ENCODE results near the gene CYP27A1.

Gene CYP27A1

DNA sequence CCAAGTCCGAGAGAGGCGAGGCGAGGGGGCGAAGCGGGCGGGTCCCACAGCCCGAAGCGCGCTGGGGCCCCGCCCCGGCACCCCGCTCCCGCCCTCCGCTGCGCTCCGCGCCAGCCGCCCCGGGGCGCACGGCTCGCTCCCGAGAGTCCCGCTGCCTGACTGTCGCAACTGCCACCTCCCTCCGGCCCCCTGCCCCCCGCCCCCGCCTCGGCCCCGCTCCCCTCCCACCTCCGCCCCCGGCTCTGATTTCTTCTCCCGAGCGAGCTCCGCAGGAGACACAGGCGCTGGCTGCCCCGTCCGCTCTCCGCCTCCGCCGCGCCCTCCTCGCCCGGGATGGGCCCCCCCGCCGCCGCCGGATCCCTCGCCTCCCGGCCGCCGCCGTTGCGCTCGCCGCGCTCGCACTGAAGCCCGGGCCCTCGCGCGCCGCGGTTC lies 77.6 kb downstream of the CYP27A1 start, which contains the start of gene WNT6:
TSS of gene WNT6 (plus strand) at position 250 of the 432 bp plus-strand sequence. CDS start 233 bp downstream, outside the sequence.
- no peak for DNase-seq (ENCODE audit: low spot score)

- no peak for DNase-seq (ENCODE audit: low spot score)
Measured at GRCh38 chr2:218859988-218860831, 78.3 kb downstream of the CYP27A1 start.

- DNase-seq (ENCODE audit: low spot score) = peak; percentile 28
Measured at GRCh38 chr2:218860950-218861381, 79.0 kb downstream of the CYP27A1 start.

DNA sequence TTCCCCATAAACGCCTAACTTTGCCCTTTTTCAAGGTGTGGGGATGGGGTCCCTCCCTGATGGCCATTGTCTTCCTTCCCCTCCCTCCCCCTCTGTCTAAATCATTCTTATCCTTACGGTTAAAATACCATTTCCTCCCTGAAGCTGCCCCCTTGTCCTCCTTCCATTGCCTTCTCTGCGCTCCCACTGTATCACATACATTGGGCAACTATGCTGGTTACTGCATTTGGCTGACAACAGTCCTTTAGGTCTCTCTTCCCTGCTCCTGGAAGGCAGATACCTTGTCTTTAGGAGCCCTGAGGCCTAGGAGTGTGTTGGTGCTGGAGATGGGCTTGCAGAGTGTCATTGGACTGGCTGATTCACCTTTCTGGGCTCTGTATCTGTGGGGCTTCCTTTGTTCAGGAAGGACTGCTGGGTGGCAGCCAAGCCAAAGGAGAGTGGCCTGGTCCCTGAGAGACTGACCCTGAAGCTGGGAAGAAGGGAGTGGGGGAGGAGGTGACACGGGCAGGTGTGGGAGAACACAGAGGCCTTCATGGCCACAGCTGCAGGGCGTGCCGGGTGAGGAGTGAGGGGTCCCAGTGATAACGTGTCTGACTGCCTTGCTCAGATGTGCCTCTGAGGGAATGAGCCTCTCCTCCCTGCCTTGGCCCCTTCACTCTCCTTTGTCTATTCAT lies 79.8 kb downstream of the CYP27A1 start:
- DNase-seq (ENCODE audit: low spot score) = no peak

DNA sequence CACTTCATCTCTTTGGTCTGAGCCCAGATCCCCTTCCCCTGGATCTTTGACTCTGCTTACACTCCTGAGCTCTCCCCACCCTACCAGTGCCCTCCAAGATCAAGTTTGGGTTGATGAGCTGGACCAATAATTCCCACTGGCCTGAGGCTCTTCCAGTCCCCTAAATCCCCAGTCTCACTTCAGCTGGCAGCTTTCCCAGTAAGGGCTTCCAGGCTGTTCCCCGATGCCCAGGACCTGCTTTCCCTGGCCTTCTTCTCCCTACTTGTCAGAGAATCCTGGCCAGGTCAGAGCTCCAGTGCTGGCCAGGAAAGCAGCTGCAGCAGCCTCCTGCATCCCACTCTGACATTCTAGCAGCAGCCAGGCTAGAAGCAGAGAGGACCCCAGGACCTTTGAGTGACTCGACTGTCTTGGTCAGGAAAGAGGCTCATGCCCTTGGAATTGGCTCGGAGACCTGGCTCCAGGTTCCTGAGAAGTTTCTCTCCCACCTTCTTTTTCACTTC lies 81.1 kb downstream of the CYP27A1 start:
- DNase-seq (ENCODE audit: low spot score) = no peak

Measured in cerebellar cortex (tissue), 1 donor.